Lung (tissue), 12 donors: ENCODE data around the gene PTCD3. TPM values are rescaled to one million over a fixed set of nuclear protein-coding genes. Genes with fewer than 3 reads are reported as not detected.

ENCODE experiments used
- ATAC-seq: fragments of 200-7000 bp; cut with Tn5 transposase; one replicate; pipeline ENCODE4 v1.9.1; 2020; ENCODE audit warnings: moderate number of reproducible peaks; ENCODE audit not compliant: insufficient read depth, low FRiP score
- DNase-seq, 3 donors: peaks; one replicate each; pipeline ENCODE4 v3.0.0-alpha.2; 2013 to 2017
- H3K27ac ChIP-seq, 2 donors: one replicate each; pipeline ENCODE4 v1.5.1; 2013; ENCODE audit warnings: mild to moderate bottlenecking in 2 of 2, moderate library complexity in 2 of 2, control low read depth in 1 of 2, inconsistent platforms in 1 of 2, low read depth in 1 of 2, low read length in 1 of 2
- H3K27me3 ChIP-seq, 3 donors: one replicate each; pipeline ENCODE4 v1.5.1; 2013; ENCODE audit warnings: low read length in 2 of 3; ENCODE audit not compliant: control insufficient read depth in 3 of 3, insufficient read depth in 3 of 3
- H3K36me3 ChIP-seq, 4 donors: one replicate each; pipeline ENCODE4 v1.5.1; 2013; ENCODE audit warnings: low read length in 4 of 4, mild to moderate bottlenecking in 1 of 4, moderate library complexity in 1 of 4; ENCODE audit not compliant: control insufficient read depth in 4 of 4, insufficient read depth in 4 of 4
- H3K4me1 ChIP-seq, 5 donors: one replicate each; pipeline ENCODE4 v1.5.1; 2013; ENCODE audit warnings: low read length in 5 of 5, mild to moderate bottlenecking in 2 of 5, moderate library complexity in 1 of 5; ENCODE audit not compliant: control insufficient read depth in 5 of 5, insufficient read depth in 5 of 5
- H3K4me3 ChIP-seq: one replicate; pipeline ENCODE4 v1.5.1; 2013; ENCODE audit warnings: mild to moderate bottlenecking, control low read depth, moderate library complexity
- H3K9ac ChIP-seq, 2 donors: one replicate each; pipeline ENCODE4 v1.5.1; 2013; ENCODE audit warnings: low read length in 2 of 2, control low read depth in 1 of 2; ENCODE audit not compliant: insufficient read depth in 1 of 2
- H3K9me3 ChIP-seq, 4 donors: one replicate each; pipeline ENCODE4 v1.5.1; 2013; ENCODE audit warnings: low read length in 3 of 4, mild to moderate bottlenecking in 1 of 4, moderate library complexity in 1 of 4; ENCODE audit not compliant: control insufficient read depth in 4 of 4, insufficient read depth in 3 of 4
- WGBS, 2 donors: extraction: QIAGEN DNeasy Blood & Tissue Kit; methylation state at CpG; one replicate each; pipeline ENCODE4 v1.1.7; 2013; 5-methylcytosine and 5-hydroxymethylcytosine counted together
- polyA plus RNA-seq, 2 donors: library from polyadenylated mRNA; stranded (reverse); fragments of 200-250 nt; gene quantifications; one replicate each; pipeline ENCODE4 v1.2.1, GENCODE V29; 2013
- total RNA-seq, 2 donors: library from RNA; depleted of rRNA in 1 of 2; stranded (reverse); fragments of >200 nt in 1 of 2; gene quantifications; one replicate each; pipeline ENCODE4 v1.2.1, GENCODE V29; 2014 to 2021
- TF ChIP-seq, protein P1 (sequence below): IDR thresholded peaks from 2 replicates; pipeline ENCODE4 v1.5.1; 2012; ENCODE audit warnings: mild to moderate bottlenecking; ENCODE audit errors: control extremely low read depth, extremely low read depth
- donor health status: control.
- donor health status: control.
- donor health status: Bipolar disorder and iron deficiency.
- donor health status: healthy.
- donor health status: DM: yes; HTN: yes; CAD: no.

PTCD3 gene
- total and polyA plus RNA-seq, 4 donors, result 22.7 to 172 (median 44.3) TPM

- WGBS, 2 donors, result 91% methylated on average over 14 of the region's 14 CpGs
- Histone ChIP-seq H3K27me3 (no peaks in the 10 kb centered on the region), H3K4me3 (no peak overlapping the region), H3K36me3 (peaks cover 41 to 75% (median 43%) of the 10 kb centered on the region in 4 donors), H3K4me1 (no peaks in the 10 kb centered on the region), H3K27ac (no peak overlapping the region), H3K9me3 (no peaks in the 10 kb centered on the region), H3K9ac (no peak overlapping the region)
- TF ChIP-seq, protein P1, sequence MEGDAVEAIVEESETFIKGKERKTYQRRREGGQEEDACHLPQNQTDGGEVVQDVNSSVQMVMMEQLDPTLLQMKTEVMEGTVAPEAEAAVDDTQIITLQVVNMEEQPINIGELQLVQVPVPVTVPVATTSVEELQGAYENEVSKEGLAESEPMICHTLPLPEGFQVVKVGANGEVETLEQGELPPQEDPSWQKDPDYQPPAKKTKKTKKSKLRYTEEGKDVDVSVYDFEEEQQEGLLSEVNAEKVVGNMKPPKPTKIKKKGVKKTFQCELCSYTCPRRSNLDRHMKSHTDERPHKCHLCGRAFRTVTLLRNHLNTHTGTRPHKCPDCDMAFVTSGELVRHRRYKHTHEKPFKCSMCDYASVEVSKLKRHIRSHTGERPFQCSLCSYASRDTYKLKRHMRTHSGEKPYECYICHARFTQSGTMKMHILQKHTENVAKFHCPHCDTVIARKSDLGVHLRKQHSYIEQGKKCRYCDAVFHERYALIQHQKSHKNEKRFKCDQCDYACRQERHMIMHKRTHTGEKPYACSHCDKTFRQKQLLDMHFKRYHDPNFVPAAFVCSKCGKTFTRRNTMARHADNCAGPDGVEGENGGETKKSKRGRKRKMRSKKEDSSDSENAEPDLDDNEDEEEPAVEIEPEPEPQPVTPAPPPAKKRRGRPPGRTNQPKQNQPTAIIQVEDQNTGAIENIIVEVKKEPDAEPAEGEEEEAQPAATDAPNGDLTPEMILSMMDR, result no peak
- no peak for DNase-seq
- ATAC-seq, result no peak
Measured at GRCh38 chr2:86143926-86144685, 38.1 kb downstream of the PTCD3 start.

GRCh38 chr2:86147793-86148192, 41.8 kb downstream of the PTCD3 start:
- DNase-seq, result no peak
- Histone ChIP-seq H3K9ac (no peak overlapping the region), H3K4me3 (no peak overlapping the region), H3K27ac (no peak overlapping the region), H3K27me3 (no peaks in the 10 kb centered on the region), H3K9me3 (no peaks in the 10 kb centered on the region), H3K36me3 (peaks cover 34 to 70% (median 52%) of the 10 kb centered on the region in 4 donors), H3K4me1 (no peaks in the 10 kb centered on the region)
- TF ChIP-seq, protein P1, result no peak
- ATAC-seq, result no peak
- 88 to 91% methylated on average over 2 of the region's 2 CpGs for WGBS, 2 donors

GRCh38 chr2:86150502-86150901, 44.5 kb downstream of the PTCD3 start:
- Histone ChIP-seq H3K9me3 (no peaks in the 10 kb centered on the region), H3K27ac (no peak overlapping the region), H3K36me3 (peaks cover 29 to 52% (median 41%) of the 10 kb centered on the region in 4 donors), H3K4me3 (no peak overlapping the region), H3K27me3 (no peaks in the 10 kb centered on the region), H3K9ac (no peak overlapping the region), H3K4me1 (no peaks in the 10 kb centered on the region)
- no peak for DNase-seq
- no peak for ATAC-seq
- TF ChIP-seq, protein P1, result no peak
- WGBS, 2 donors, result 94 to 96% methylated on average over 2 of the region's 2 CpGs
